SK-N-MC (cell line): ENCODE results near the gene TNK2.

Source experiments
- EZH2 ChIP-seq: fragments of 200-600 bp; sonication (generic); IDR thresholded peaks from one replicate; pipeline ENCODE4 v1.6.1; 2017; ENCODE audit warnings: antibody characterized with exemption
- FOXP2 ChIP-seq: optimal IDR thresholded peaks from 2 replicates; pipeline ENCODE3; 2011; ENCODE audit warnings: mild to moderate bottlenecking, moderate library complexity; ENCODE audit not compliant: insufficient read depth; ENCODE audit errors: extremely low read length, control extremely low read depth
- POLR2AphosphoS5 ChIP-seq: IDR thresholded peaks from 2 replicates; pipeline ENCODE4 v1.6.1; 2012; ENCODE audit warnings: mild to moderate bottlenecking, low read depth, low read length, borderline replicate concordance

DNA sequence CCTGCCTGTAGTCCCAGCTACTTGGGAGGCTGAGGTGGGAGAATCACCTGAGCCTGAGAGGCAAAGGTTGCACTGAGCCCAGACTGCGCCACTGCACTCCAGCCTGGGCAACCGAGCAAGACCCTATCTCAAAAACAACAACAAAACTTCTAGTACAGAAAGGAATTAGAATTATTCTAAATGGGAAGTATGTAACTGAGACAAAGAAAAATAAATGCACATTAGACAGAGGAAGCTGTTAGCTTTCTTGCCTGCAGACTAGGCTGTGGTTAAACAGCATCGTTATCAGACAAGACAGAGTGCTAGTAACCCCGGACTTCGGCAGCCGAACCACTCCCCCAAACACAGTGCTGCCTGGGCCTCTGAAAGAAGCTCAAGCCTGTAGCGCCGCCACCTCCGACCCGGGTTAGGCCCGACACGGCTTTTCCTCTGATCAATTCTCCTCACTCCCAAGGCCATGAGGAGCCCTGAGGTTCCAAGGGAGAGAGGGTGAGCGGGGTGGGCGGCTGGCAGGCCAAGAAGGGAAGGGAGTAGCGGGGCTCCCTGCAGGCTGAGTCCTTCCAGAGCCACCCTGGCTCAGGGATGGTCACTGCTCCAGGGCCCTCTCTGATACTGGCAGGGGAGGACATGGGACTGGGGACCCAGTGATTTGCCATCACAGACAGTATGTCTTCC lies 51.8 kb downstream of the TNK2 start:
- TF ChIP-seq EZH2 (no peak), POLR2AphosphoS5 (no peak), FOXP2 (no peak)
